SK-N-SH (cell line): Measurements from ENCODE around the gene LGALS3BP. TPM values are rescaled to one million over a fixed set of nuclear protein-coding genes. Genes with fewer than 3 reads are reported as not detected.

ENCODE experiments used
- CTCF ChIA-PET: fragments of 300-600, 350-600 bp; formaldehyde crosslinking; extraction: SDS; loops from one replicate; lab custom pipeline; 2021; lab: Yijun Ruan, JAX
- POLR2A ChIA-PET: fragments of 350-600 bp; sonication (Branson Sonifier 250); formaldehyde crosslinking; extraction: SDS; loops from one replicate; lab custom pipeline; 2020; ENCODE audit warnings: antibody characterized with exemption, inconsistent platforms; lab: Yijun Ruan, JAX
- DNase-seq: peaks from one replicate; pipeline ENCODE4 v3.0.0; 2012
- H2AFZ ChIP-seq: fragments of 200-600 bp; sonication (generic); 2 replicates; pipeline ENCODE4 v1.8.1; 2016; ENCODE audit warnings: antibody characterized with exemption, mild to moderate bottlenecking, low read depth
- H3F3A ChIP-seq: fragments of 200-600 bp; sonication (generic); replicated peaks from 2 replicates; pipeline ENCODE3; 2016; ENCODE audit warnings: antibody characterized with exemption, mild to moderate bottlenecking; ENCODE audit not compliant: insufficient read depth
- H3K27ac ChIP-seq, 2 experiments: fragments of 200-500 bp in 1 of 2; fragments of 200-600 bp in 1 of 2; sonication (Bioruptor generic) in 1 of 2; sonication (generic), shearing (Covaris generic) in 1 of 2; 2 replicates each; pipeline versions ENCODE4 v1.5.1 to v1.6.1; 2014 to 2016; ENCODE audit warnings: low read depth in 2 of 2, inconsistent platforms in 1 of 2, low read length in 1 of 2, mild to moderate bottlenecking in 1 of 2, mixed read lengths in 1 of 2
- H3K27me3 ChIP-seq: fragments of 200-600 bp; sonication (generic), shearing (Covaris generic); 2 replicates; pipeline ENCODE4 v1.6.1; 2016; ENCODE audit warnings: mixed run types; ENCODE audit not compliant: insufficient read depth
- H3K36me3 ChIP-seq, 2 experiments: fragments of 200-500 bp in 1 of 2; fragments of 200-600 bp in 1 of 2; sonication (Bioruptor generic) in 1 of 2; sonication (generic) in 1 of 2; replicated peaks in 1 of 2; 2 replicates each; pipeline versions ENCODE3 to v1.5.1; 2014 to 2016; ENCODE audit warnings: low read length in 1 of 2, mild to moderate bottlenecking in 1 of 2; ENCODE audit not compliant: insufficient read depth in 2 of 2, control insufficient read depth in 1 of 2
- H3K4me1 ChIP-seq, 2 experiments: fragments of 200-500 bp in 1 of 2; fragments of 200-600 bp in 1 of 2; sonication (Bioruptor generic) in 1 of 2; sonication (generic), shearing (Covaris generic) in 1 of 2; 2 replicates each; pipeline versions ENCODE4 v1.5.1 to v1.6.1; 2014 to 2016; ENCODE audit warnings: low read depth in 1 of 2, low read length in 1 of 2, mixed run types in 1 of 2; ENCODE audit not compliant: insufficient read depth in 2 of 2, control insufficient read depth in 1 of 2
- H3K4me2 ChIP-seq: fragments of 200-600 bp; sonication (generic), shearing (Covaris generic); 2 replicates; pipeline ENCODE4 v1.6.1; 2017; ENCODE audit warnings: mixed run types
- H3K4me3 ChIP-seq, 2 experiments: fragments of 200-500 bp in 1 of 2; fragments of 200-600 bp in 1 of 2; sonication (Bioruptor generic) in 1 of 2; sonication (generic), shearing (Covaris generic) in 1 of 2; 2 replicates each; pipeline versions ENCODE4 v1.5.1 to v1.8.1; 2014 to 2016; ENCODE audit warnings: low read depth in 2 of 2, inconsistent platforms in 1 of 2, low read length in 1 of 2, mild to moderate bottlenecking in 1 of 2, mixed read lengths in 1 of 2, moderate library complexity in 1 of 2
- H3K79me2 ChIP-seq: fragments of 200-600 bp; sonication (generic); 2 replicates; pipeline ENCODE4 v1.8.1; 2017; ENCODE audit warnings: mild to moderate bottlenecking; ENCODE audit not compliant: insufficient read depth
- H3K9ac ChIP-seq: fragments of 200-600 bp; sonication (generic); 2 replicates; pipeline ENCODE4 v1.6.1; 2017; ENCODE audit warnings: mixed run types
- H3K9me2 ChIP-seq: fragments of 200-600 bp; sonication (generic); 2 replicates; pipeline ENCODE4 v1.6.1; 2017; ENCODE audit warnings: mixed run types
- H3K9me3 ChIP-seq: fragments of 200-600 bp; sonication (generic); 2 replicates; pipeline ENCODE4 v1.6.1; 2017; ENCODE audit warnings: mixed run types, mild to moderate bottlenecking, moderate library complexity
- H4K20me1 ChIP-seq: fragments of 200-600 bp; sonication (generic); 2 replicates; pipeline ENCODE4 v1.6.1; 2017; ENCODE audit warnings: mild to moderate bottlenecking, mixed run types; ENCODE audit not compliant: insufficient read depth
- CHD2 ChIP-seq: fragments of 150-350 bp; IDR thresholded peaks from 2 replicates; pipeline ENCODE4 v1.6.1; 2018; ENCODE audit warnings: low read length; ENCODE audit not compliant: partially characterized antibody
- CTCF ChIP-seq: fragments of 200-600 bp; sonication (generic); IDR thresholded peaks from 2 replicates; pipeline ENCODE4 v1.6.1; 2017; ENCODE audit warnings: antibody characterized with exemption, mild to moderate bottlenecking, moderate library complexity
- ELF1 ChIP-seq: IDR thresholded peaks from 2 replicates; pipeline ENCODE4 v1.4.0; 2012
- EZH2phosphoT487 ChIP-seq: fragments of 200-600 bp; sonication (generic); IDR thresholded peaks from 2 replicates; pipeline ENCODE4 v1.6.1; 2017; ENCODE audit warnings: low read depth, mixed run types, mild to moderate bottlenecking, antibody characterized with exemption, moderate library complexity, borderline replicate concordance
- FOSL2 ChIP-seq: IDR thresholded peaks from 2 replicates; pipeline ENCODE4 v1.4.0; 2012; ENCODE audit warnings: low read depth, mild to moderate bottlenecking, moderate library complexity, borderline replicate concordance
- FOXJ3 ChIP-seq: sonication (generic); formaldehyde crosslinking; IDR thresholded peaks from 2 replicates; pipeline ENCODE4 v1.5.1; 2020; ENCODE audit warnings: mild to moderate bottlenecking, missing genetic modification reagents
- GABPA ChIP-seq: IDR thresholded peaks from 2 replicates; pipeline ENCODE4 v1.4.0; 2012; ENCODE audit warnings: low read depth, mild to moderate bottlenecking
- GATA2 ChIP-seq: sonication (generic); formaldehyde crosslinking; IDR thresholded peaks from 2 replicates; pipeline ENCODE4 v1.5.0; 2020; ENCODE audit warnings: mild to moderate bottlenecking, missing genetic modification reagents
- JUND ChIP-seq: IDR thresholded peaks from 2 replicates; pipeline ENCODE4 v1.4.0; 2012
- MAX ChIP-seq: IDR thresholded peaks from 2 replicates; pipeline ENCODE4 v1.4.0; 2012; ENCODE audit warnings: low read depth
- NFIC ChIP-seq: IDR thresholded peaks from 2 replicates; pipeline ENCODE4 v1.4.0; 2012; ENCODE audit warnings: borderline replicate concordance
- NRF1 ChIP-seq: IDR thresholded peaks from 2 replicates; pipeline ENCODE4 v1.6.1; 2012; ENCODE audit warnings: low read depth, mild to moderate bottlenecking, low read length
- POLR2AphosphoS5 ChIP-seq: IDR thresholded peaks from 2 replicates; pipeline ENCODE4 v1.6.1; 2012; ENCODE audit warnings: low read depth, low read length
- RAD21 ChIP-seq: IDR thresholded peaks from 2 replicates; pipeline ENCODE4 v1.6.1; 2012; ENCODE audit warnings: mild to moderate bottlenecking, low read length
- RCOR1 ChIP-seq: fragments of 150-350 bp; IDR thresholded peaks from 2 replicates; pipeline ENCODE4 v1.6.1; 2017; ENCODE audit warnings: antibody characterized with exemption, low read length
- RFX5 ChIP-seq: IDR thresholded peaks from 2 replicates; pipeline ENCODE4 v1.6.1; 2012; ENCODE audit warnings: mild to moderate bottlenecking, improper control_type of control experiment, low read length
- SIN3A ChIP-seq: IDR thresholded peaks from 2 replicates; pipeline ENCODE4 v1.6.1; 2012; ENCODE audit warnings: low read depth, mild to moderate bottlenecking, low read length, moderate library complexity, borderline replicate concordance
- SMC3 ChIP-seq: IDR thresholded peaks from 2 replicates; pipeline ENCODE4 v1.6.1; 2012; ENCODE audit warnings: low read depth, low read length, improper control_type of control experiment
- TAF1 ChIP-seq: IDR thresholded peaks from 2 replicates; pipeline ENCODE4 v1.6.1; 2012; ENCODE audit warnings: low read depth, mild to moderate bottlenecking, low read length, moderate library complexity, borderline replicate concordance
- TEAD4 ChIP-seq: IDR thresholded peaks from 2 replicates; pipeline ENCODE4 v1.4.0; 2012; ENCODE audit warnings: mild to moderate bottlenecking, borderline replicate concordance; ENCODE audit not compliant: insufficient read depth
- USF2 ChIP-seq: fragments of 150-350 bp; IDR thresholded peaks from 2 replicates; pipeline ENCODE4 v1.6.1; 2017; ENCODE audit warnings: antibody characterized with exemption, low read length, low read depth, borderline replicate concordance
- WGBS: methylation state at CpG from one replicate; pipeline ENCODE4 v1.1.6; 2017; ENCODE audit warnings: low lambda C conversion rate; 5-methylcytosine and 5-hydroxymethylcytosine counted together
- polyA plus RNA-seq, 3 experiments: library from polyadenylated mRNA; depleted of rRNA; stranded (reverse); fragments of >200 nt; gene quantifications; 2 replicates each; pipeline ENCODE4 v1.2.3, GENCODE V29; 2012

LGALS3BP gene
- polyA plus RNA-seq, 1 of the 3 experiments (the other 2 are of a cell fraction): 579 TPM

- H3K4me3 ChIP-seq: no peak overlapping the region
- ChIA-PET CTCF (interaction anchor here (0.6 to 22.0 kb wide), 27 partner anchors 8 to 675 kb away, joined by 3 to 405 read pairs (median 5); partner anchors contain the start of genes CANT1 and LGALS3BP), POLR2A (no interaction called here)
- H2AFZ ChIP-seq: no peak overlapping the region
- H3K36me3 ChIP-seq: peaks cover 0 to 5% of the 10 kb centered on the region in 2 experiments
- no peak for DNase-seq
- no peaks in the 10 kb centered on the region for H4K20me1 ChIP-seq
- no peaks in the 10 kb centered on the region for H3K79me2 ChIP-seq
- peaks cover 9 to 21% of the 10 kb centered on the region in 2 experiments; a peak in 3 of 4 replicates for H3K4me1 ChIP-seq
- TF ChIP-seq POLR2AphosphoS5: no peak
- TF ChIP-seq MAX: no peak
- TF ChIP-seq USF2: no peak
- TF ChIP-seq TEAD4: no peak
- TF ChIP-seq FOSL2: no peak
- no peak for TF ChIP-seq CHD2
- WGBS: 55% methylated on average over 2 of the region's 2 CpGs
- no peaks in the 10 kb centered on the region for H3K27me3 ChIP-seq
- H3K9me2 ChIP-seq: no peaks in the 10 kb centered on the region
- no peak overlapping the region for H3K9ac ChIP-seq
- no peaks in the 10 kb centered on the region for H3F3A ChIP-seq
- H3K4me2 ChIP-seq: no peak overlapping the region
- H3K9me3 ChIP-seq: peaks cover 5% of the 10 kb centered on the region
- no peak overlapping the region for H3K27ac ChIP-seq
These were observed 41.0 kb upstream of the LGALS3BP start for GRCh38 chr17:79020631-79021301.

- WGBS: 59% methylated on average over 19 of the region's 19 CpGs
- Histone ChIP-seq H3K9me2 (no peaks in the 10 kb centered on the region), H2AFZ (no peak overlapping the region), H3K36me3 (peaks cover 0 to 5% of the 10 kb centered on the region in 2 experiments), H3K27me3 (no peaks in the 10 kb centered on the region), H3K9me3 (peaks cover 12% of the 10 kb centered on the region), H3K79me2 (no peaks in the 10 kb centered on the region), H3F3A (no peaks in the 10 kb centered on the region), H3K4me1 (peaks cover 3 to 12% of the 10 kb centered on the region in 2 experiments; a peak in 3 of 4 replicates), H3K27ac (no peak overlapping the region), H4K20me1 (no peaks in the 10 kb centered on the region), H3K4me2 (no peak overlapping the region), H3K4me3 (no peak overlapping the region; a peak in 1 of 4 replicates), H3K9ac (no peak overlapping the region)
- TF ChIP-seq TAF1 (no peak), RAD21 (peak; percentile 98), CHD2 (no peak), RCOR1 (peak; percentile 29; the same call in 1 of the 2 replicates), ELF1 (no peak), SMC3 (peak; percentile 84), FOSL2 (no peak), GABPA (no peak), SIN3A (no peak), NFIC (no peak), NRF1 (no peak), FOXJ3 (CRISPR knock-in tag) (no peak), EZH2phosphoT487 (no peak), GATA2 (CRISPR knock-in tag) (no peak), RFX5 (no peak), CTCF (peak; percentile 99), JUND (no peak)
- ChIA-PET CTCF (interaction anchor here (0.7 to 22.0 kb wide), 25 partner anchors 9 to 676 kb away, joined by 3 to 405 read pairs (median 4); partner anchors contain the start of genes CANT1 and LGALS3BP), POLR2A (no interaction called here)
- peak; percentile 81 for DNase-seq
These were observed 40.2 kb upstream of the LGALS3BP start for GRCh38 chr17:79019632-79020584.
